Retina (tissue), 1 donor: ENCODE results near the gene EBPL.
A peak's percentile ranks its signal among the peaks of the same experiment; 100 is the strongest.
"Not testable (repeated sequence)": the region's sequence is repeated elsewhere in the genome, so short reads cannot be mapped to it uniquely, and the experiment has no call there.

Source experiments
- DNase-seq: peaks from one replicate; pipeline ENCODE4 v3.0.0-alpha.2; 2016

Gene EBPL

DNA sequence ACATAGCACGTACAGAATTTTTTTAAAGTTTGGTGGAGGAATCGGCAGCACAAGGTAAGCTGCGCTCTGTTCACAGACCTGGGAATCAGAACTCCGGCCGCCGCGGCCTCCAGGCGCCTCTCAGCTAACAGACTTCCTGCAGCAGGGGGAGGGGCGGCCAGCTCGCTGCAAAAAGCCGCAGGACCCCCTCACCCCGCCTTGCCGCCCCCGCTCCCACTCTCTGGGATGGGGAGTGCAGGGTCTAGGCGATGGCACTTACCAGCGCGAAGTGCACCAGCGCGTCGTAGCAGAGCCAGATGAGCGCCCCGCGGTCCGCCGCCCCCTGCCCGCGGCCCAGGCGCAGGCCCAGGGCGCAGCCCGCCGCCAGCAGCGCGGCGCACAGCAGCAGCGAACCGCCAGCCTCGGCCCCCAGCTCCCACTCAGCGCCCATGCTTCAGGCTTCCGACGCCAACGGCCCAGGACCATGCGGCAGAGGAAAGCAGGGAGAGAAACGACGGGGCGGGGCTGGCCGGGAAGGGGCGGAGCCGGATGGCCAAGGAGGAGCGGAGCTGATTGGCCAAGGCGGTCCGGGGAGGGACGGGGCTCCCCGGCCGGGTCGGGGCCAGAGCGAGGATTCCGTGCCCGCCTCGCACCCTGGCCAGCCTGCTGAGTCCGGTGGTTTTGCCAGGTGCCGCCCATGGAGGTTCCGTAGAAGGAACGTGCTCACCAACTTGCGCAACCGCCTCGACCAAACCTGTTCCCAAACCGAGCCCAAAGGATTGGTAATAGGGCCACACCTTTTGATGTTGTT is at the start of gene EBPL:
Gene EBPL, minus strand, starts transcription at position 492 of the 790 bp plus-strand sequence. Its CDS starts 62 bp downstream, at position 430.
- DNase-seq, result peak; percentile 93

DNA sequence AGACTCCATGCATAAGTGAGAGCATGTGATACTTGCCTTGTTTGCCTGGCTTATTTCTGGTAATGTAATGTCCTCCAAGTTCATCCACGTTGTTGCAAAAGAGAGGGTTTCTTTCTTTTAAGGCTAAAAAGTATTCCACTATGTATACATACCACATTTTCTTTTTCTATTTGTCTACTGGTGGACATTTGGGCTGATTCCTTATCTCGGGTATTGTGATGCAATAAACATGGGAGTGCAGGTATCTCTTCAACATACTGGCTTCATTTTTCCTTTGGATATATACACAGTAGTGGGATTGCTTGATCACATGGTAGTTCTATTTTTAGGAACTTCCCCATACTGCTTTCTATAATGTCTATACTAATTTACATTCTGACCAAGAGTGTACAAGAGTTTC is 49.6 kb upstream of the EBPL start:
- no peak for DNase-seq

DNA sequence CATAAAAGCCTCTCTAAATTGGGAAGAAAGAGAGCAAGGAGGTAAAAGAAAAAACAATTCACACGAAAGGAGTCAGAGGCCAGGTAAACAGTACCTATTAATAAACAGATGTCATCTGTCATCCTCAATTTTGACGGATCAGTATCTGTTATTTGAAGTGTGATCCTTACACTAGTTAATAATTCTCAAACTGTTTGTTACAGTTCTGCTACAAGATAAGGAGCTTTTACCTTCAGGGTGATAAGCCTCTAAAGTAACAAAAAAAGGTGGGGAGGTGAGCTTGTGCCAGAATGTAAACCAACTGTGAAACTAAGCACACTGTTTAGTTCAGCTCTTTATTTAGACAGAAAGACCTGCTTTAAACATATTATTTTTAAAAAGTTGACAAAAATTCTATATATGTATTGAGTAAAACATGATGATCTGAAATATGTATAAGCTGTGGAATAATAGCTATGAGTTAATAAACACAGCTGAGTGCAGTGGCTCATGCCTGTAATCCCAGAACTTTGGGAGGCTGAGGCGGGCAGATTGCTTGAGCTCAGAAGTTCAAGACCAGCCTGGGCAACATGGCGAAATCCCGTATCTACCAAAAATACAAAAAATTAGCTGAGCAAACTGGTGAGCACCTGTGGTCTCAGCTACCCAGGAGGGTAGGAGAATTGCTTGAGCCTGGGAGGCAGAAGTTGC is 48.4 kb upstream of the EBPL start:
- DNase-seq, result no peak

DNA sequence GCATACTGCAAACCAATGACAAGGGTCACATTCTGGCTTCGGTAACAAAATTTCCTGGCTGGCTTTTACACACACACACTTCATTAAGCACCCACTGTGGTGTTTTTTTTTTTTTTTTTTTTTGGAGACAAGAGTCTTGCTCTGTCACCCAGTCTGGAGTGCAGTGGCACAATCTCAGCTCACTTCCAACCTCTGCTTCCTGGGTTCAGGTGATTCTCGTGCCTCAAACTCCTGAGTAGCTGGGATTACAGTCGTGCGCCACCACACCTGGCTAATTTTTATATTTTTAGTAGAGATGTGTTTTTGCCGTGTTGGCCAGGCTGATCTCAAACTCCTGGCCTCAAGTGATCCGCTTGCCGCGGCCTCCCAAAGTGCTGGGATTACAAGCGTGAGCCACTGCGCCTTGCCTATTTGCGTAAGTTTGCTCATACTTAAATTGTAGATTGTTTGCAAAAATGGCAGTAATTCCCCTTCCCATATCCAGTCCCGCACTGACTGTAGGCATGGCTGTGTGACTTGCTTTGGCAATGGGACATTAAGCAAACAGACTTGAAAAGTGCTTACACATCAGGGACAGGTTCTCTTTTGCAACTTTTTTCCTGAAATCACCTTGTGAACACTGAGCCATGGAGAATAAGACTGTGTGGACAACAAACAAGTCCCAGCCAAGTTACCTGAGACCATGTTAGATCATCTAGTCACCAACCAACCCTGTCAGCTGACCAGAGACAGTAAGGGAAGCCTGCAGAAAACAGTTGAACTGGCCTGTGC is 42.1 kb upstream of the EBPL start:
- DNase-seq, result no peak

DNA sequence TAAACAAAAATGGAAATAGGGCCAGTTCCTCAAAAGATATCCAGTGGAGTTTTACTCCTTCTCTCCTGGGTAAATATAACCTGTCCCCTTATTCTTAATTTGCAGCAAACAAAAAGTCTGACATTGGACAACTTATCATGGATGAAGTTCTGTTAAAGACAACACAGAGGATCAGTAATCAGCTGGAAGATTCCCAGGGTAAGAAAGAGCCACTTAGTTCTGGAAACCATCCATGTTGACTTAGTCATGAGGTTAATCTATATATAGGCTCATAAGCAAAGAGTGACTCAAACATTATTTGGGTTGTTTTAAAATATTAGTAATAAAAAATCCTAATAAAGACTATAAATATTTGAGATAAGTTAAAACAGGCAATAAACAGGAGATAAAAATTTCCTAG is 40.5 kb upstream of the EBPL start:
- no peak for DNase-seq

DNA sequence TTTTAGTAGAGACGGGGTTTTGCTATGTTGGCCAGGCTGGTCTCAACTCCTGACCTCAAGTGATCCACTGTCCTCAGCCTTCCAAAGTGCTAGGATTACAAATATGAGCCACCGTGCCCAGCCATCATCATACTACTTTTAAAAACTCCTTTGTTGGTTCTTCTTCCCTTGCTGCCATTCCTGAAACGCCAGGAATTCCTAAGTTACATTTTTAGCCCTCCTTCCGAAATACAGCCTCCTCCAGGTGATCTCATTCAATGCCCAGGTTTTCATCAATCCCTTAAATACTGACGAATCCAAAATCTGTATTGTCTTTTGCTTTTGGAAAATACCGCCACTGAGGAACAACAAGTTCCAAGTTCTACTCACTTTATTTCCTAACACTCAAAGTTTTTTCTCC is 25.3 kb upstream of the EBPL start:
- no peak for DNase-seq

DNA sequence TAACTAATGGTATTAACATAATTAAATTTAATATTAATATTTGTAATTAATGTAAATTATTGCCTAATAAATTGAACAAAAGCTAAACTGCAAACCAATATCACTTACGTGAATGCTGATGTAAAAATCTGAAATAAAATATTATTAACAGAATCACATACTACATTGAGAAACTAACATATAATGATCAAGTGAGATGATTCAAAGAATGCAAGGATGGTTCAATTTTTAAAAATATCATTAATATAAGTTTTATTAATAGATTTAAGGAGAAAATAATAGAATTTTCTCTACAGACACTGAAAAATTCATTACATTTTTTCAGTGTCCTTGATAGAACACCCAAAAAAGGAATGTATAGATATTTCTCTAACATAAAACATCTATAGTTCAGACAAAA is 23.5 kb upstream of the EBPL start:
- DNase-seq, result no peak

DNA sequence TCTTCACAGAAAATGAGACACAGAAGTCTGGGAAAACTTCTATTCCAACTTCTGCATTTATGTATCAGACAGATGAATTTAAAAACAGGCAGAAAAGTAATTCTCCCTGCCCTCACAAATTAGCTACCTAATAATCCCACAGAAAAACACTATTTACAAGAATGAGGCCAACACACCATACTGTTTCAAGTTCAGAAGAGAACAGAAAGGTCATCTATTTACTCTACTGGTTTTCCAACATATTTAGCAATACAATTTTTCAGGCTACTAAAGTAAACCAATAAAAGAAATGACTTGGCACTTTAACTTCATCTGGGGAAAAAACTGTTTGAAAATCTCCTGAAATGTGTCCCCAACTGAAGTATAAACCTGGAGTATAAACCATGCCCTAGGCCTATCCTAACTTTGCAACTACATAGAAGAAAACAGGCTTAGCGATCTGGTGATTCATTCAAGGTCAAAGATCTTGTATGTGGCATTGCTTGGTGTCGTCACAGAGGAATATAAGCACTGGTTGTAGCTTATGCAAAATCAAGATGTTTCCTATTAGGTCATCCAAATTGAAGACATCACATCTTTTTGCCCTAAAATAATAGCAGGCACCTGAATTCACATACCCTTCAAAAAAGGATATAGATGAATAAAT is 20.1 kb upstream of the EBPL start:
- DNase-seq, result no peak

DNA sequence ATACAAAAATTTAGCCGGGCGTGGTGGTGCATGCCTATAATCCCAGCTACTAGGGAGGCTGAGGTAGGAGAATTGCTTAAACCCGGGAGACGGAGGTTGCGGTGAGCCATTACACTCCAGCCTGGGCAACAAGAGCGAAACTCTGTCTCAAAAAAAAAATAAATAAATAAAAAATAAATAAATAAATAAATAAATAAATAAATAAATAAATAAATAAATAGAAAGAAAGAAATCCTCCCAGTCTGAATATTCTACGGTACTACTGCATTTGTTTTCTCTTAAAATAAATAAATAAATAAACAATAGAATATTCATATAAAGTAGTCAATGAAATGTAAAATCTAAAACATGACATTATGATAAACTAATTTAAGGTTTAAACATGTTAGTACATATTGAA is 13.0 kb upstream of the EBPL start:
- DNase-seq, result not testable (repeated sequence)

DNA sequence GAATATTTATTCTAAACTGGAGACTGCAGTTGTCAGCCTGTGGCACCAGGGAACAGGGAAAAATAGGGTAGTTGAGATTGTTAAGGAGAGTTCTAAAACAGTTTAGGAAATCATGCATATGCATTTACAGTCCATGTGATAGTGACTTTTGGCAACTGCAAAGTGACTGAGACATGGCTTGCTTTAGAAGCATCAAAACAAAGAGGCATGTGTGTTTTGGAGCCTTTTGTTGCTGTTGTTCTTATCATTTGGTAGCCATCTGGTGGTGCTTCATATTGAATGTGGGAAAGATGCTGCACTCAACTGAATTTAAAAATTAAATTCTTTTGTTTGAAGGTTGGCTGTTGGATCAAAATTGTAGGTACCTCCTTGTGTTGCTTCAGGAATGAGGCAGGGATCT is 10.2 kb upstream of the EBPL start:
- no peak for DNase-seq

DNA sequence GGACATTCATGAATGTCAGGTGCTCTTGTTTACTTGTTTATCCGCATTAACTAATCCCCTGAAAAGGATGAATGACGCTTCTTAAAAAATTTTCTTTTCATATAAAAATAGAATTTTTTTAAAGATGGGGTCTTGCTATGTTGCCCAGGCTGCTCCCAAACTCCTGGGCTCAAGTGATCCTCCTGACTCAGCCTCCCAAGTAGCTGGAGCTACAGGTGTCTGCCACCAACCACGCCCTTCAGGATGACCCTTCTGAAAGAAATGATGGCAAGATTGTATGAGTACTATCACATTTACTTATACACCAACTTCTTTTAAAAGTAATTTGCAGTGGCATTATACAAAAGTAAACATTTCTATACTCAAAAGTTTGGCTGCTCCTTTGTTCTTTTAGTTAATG is 6.2 kb upstream of the EBPL start:
- DNase-seq, result no peak

DNA sequence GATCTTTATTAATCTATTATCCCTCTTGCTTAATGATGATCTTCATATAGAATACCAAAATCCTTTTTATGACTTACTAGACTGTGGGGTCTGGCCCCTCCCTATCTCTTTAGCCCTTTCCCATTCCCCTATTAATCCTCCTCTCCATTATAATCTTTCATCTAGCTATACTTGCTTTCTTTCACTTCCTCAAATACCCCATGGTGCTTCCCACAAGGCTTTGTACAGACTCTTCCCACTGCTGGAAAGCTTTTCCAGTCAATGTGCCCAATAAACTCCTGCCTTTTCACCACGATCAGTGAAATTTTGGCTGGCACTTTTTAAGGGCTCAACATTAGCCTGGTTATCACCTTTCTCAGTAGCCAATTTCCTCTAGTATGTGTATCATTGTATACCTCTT is 3.2 kb upstream of the EBPL start:
- DNase-seq, result no peak

DNA sequence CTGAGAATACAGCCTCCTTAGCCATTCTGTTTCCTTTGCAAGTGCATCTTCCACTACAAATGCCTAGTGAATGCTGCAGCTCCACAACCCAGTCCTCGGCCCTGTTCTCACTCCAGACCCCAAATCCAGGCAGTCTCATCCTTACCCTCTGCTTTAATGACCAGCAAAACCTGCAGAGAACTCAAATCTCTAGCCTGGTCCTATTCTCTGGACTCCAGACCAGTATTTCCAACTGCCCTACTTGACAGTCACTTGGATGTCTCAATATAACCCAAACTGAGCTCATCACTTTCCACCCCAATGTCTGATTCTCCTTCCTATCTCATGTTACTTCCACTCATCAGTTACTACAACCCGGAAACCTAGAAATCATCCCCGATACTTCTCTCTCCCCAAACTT is 2.6 kb upstream of the EBPL start:
- DNase-seq, result no peak

DNA sequence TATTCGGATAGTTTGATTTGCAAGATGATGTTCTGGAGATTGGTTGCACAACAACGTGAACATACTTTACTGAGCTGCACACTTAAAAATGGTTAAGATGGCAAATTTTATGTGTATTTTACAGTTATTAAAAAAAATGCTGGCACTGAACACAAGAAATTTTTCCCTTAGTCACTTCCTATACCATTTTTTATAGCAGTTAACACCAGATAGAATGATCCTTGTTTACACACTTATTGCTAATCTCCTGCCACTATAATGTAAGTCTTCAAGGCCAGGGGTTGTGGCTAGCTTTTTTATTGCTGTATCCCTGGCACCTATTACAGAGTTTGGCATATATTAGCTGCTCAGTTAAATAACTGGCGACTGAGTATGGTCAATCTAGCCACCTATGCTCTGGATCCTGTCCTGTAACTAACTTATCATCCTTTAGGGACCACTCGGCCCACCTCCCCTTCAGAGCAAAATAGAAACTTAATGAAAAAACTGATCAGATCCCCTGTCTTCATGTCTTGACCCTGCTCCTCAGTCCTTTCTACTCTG is 2.0 kb upstream of the EBPL start:
- no peak for DNase-seq

DNA sequence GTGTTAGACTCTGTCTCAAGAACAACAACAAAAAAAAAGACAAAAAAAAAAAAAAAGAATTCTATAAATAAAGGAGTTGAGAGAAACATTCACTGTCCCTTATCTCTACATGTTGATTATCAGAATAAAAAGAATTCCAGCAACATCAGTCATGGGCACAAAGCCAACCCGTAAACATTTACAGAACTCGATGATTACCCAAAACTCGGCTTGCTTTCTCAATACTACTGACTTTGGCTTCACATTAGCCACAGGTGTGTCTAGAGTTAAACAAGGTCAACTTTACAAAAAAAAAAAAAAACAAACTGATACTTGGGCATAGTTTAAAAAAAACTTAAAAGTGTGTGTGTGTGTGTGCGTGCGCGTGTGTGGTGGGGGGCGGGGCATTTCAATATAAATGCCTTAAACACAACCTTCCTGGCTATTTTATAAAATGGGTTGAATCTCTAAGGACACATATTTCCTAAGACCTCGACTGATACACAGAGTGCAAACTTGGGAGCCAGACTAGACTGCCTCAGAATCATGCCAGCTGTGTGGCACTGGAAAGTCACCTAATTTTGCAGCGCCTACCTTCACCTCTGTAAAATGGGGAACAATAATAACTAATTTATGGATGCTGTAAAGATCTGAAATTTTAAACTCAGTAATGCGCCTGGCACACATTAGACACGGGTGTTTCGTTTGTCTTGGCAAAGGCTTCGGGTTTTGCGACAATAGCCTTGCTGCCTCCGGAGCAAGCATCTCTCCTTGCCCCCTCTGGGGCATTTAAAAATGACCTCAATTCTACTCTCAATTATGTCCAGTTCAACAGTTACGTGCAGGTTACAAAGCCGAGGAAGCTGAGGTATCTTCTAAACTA is 922 bp downstream of the EBPL start:
- DNase-seq, result no peak

DNA sequence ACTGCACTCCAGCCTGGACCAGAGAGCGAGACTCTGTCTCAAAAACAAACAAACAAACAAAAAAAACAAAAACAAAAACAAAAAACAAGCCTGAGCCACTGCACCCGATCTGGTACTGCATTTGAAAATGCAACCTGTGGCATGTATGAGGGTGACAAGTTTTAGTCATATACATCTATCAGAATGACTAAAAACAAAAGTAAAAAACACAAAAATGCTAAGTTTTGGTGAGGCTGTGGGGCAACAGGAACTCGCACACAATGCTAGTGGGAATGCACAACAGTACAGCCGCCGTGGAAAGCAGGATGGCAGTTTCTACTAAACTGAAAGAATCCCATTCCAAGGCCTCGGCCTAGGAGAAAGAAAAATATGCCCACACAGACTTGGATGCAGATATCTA is 7.8 kb downstream of the EBPL start:
- DNase-seq, result no peak

DNA sequence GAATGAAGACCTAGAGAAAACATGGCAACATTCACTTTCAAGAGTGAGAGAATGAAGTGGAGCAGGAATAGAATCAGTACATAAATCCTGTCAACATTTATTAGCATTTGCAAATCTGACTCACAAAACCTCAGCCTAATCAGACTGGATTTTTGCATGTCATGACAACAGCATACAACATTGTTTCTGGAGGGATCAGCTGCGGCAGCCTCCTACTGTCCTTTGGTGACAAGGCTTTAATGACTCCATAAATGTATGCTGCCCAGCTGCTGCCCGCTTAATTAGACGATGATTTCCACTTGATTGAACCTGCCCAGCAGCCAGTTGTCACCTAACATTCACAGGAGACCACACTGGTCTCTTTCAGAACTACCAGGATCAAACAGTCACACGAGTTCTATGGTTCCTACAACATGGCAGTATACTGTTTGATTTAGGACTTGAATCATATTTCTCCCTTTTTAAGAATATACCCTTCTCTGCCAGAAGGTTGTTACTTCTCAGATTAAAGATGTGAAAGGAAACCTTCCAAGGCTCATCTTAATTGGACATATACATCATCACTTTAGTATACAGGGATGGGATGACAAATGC is 9.3 kb downstream of the EBPL start:
- DNase-seq, result peak; percentile 86

DNA sequence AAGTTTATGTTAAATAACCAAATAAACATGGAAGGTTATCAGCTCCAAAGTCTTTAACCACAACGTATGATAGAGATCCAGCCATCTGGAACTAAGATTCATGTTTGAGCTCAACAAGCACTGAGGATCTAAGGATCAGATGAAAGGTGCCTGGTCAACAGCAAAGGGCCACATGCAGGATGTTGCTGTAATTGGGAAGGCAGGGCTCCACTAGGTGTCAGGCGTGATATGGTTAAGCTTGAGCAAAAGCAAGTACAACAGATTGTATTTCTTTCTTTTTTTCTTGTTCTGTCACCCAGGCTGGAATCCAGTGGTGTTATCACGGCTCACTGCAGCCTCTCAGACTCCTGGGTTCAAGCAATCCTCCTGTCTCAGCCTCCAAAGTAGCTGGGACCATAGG is 12.0 kb downstream of the EBPL start:
- DNase-seq, result no peak

DNA sequence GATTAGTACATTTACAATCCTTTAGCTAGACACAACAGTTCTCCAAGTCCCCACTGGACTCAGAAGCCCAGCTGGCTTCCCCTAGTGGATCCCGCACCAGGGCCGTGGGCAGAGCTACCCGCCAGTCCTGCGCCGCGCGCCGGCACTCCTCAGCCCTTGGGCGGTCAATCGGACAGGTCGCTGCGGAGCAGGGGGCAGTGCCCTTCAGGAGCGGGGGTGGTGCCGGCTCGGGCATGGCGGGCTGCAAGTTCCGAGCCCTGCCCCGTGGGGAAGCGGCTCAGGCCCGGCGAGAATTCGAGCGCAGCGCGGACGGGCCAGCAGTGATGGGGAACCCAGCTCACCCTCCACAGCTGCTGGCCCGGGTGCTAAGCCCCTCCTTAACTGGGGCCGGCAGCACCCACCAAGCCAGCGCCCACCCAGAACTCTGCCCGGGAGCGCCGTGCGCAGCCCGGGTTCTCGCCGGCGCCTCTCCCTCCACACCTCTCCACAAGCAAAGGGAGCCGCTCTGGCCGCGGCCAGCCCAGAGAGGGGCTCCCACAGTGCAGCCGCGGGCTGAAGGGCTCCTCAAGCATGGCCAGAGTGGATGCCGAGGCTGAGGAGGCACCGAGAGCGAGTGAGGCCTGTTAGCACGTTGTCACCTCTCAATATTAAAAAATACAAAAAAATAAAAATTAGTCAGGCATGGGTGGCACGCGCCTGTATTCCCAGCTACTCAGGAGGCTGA is 12.9 kb downstream of the EBPL start:
- DNase-seq, result no peak

DNA sequence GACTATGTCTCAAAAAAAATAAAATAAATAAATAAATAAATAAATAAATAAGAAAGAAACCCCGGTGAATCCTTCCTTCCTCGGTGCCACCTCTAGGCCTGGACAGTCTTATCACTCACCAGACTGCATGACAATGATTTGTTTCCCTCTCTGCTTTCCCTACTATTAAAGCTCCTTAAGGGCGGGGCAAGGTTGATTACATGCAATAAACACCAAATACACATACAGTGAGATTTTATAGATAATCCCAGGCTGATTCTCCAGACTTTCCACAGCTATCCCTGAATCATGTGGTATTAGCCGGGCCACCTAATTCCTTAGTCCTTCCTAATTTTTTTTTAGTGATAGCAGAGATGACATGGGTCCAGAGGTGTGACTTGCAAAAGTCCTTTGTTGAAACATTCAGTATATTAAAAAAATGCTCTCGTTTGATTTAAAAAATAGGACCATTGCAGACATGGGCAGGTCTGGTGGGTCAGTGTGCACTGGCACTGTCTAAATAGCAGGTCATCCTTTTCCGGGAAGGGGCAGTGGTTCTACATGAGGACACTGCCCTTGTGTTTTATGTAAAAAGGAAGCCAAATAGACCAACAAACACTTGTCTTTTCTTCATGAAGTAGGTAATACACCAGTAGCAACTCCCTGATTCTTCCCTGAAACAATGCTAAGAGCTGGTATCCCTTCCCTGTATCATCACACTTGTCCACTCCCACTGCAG is 14.5 kb downstream of the EBPL start:
- no peak for DNase-seq
